Esophagus squamous epithelium (tissue), 5 donors: Measurements from ENCODE around the gene DNMT3B. TPM values are rescaled to one million over a fixed set of nuclear protein-coding genes. Genes with fewer than 3 reads are reported as not detected.

Source experiments
- DNase-seq: peaks from one replicate; lab custom pipeline; 2025; lab: John Stamatoyannopoulos, UW
- H3K27ac ChIP-seq, 4 donors: fragments of 200-600 bp; sonication (generic); one replicate each; pipeline ENCODE4 v1.5.1; 2016 to 2019; ENCODE audit warnings: mild to moderate bottlenecking in 1 of 4
- H3K27me3 ChIP-seq, 4 donors: fragments of 200-600 bp; sonication (generic); 1 replicate in 3 of 4; 2 replicates in 1 of 4; pipeline versions ENCODE4 v1.5.1 to v1.6.0; 2017 to 2021; ENCODE audit warnings: antibody characterized with exemption in 1 of 4
- H3K36me3 ChIP-seq, 3 donors: fragments of 200-600 bp; sonication (generic); one replicate each; pipeline ENCODE4 v1.5.1; 2016 to 2019
- H3K4me1 ChIP-seq, 3 donors: fragments of 200-600 bp; sonication (generic); one replicate each; pipeline ENCODE4 v1.5.1; 2017 to 2019
- H3K4me3 ChIP-seq, 4 donors: fragments of 200-600 bp; sonication (generic); 1 replicate in 3 of 4; 2 replicates in 1 of 4; pipeline ENCODE4 v1.5.1; 2016 to 2019; ENCODE audit warnings: mild to moderate bottlenecking in 2 of 4, moderate library complexity in 1 of 4
- H3K9me3 ChIP-seq, 3 donors: fragments of 200-600 bp; sonication (generic); one replicate each; pipeline ENCODE4 v1.5.1; 2016 to 2019
- CTCF ChIP-seq, 6 experiments: fragments of 450-650 bp in 4 of 6; fragments of 200-600 bp in 2 of 6; sonication (generic) in 2 of 6; IDR thresholded peaks; one replicate each; pipeline ENCODE4 v1.5.1; 2016 to 2019; ENCODE audit warnings: antibody characterized with exemption in 6 of 6, mild to moderate bottlenecking in 4 of 6, moderate library complexity in 4 of 6
- POLR2A ChIP-seq, 4 donors: fragments of 450-650 bp; IDR thresholded peaks; one replicate each; pipeline ENCODE4 v1.6.1; 2017; ENCODE audit warnings: antibody characterized with exemption in 4 of 4, mild to moderate bottlenecking in 4 of 4, moderate library complexity in 3 of 4
- WGBS, 2 donors: methylation state at CpG; one replicate each; pipeline ENCODE4 v1.1.5; 2018; 5-methylcytosine and 5-hydroxymethylcytosine counted together
- intact Hi-C: fragments of 100-400 bp; cut with DNase I; formaldehyde crosslinking; loops from one replicate; pipeline ENCODE4 v1.15.0; 2022
- total RNA-seq, 4 donors: library from RNA; depleted of rRNA; stranded (reverse); fragments of >200 nt; gene quantifications; one replicate each; pipeline ENCODE4 v1.1.0, GENCODE V29; 2016
- donor health status: DM: yes; HTN: yes; CAD: no.

DNMT3B gene
- total RNA-seq, 4 donors from 2014 or later: 0.44 to 2.2 (median 0.72) TPM

- H3K4me3 ChIP-seq: no peak overlapping the region
- no peak overlapping the region for H3K27ac ChIP-seq
- H3K9me3 ChIP-seq: no peaks in the 10 kb centered on the region
- intact Hi-C loops: no loop called here
- H3K4me1 ChIP-seq: no peaks in the 10 kb centered on the region
- no peaks in the 10 kb centered on the region for H3K27me3 ChIP-seq
- no peak for DNase-seq
- peaks cover 5 to 92% (median 6%) of the 10 kb centered on the region in 3 donors for H3K36me3 ChIP-seq
- TF ChIP-seq CTCF (IDR thresholded peaks at IDR 0.05): no peak
- no peak for TF ChIP-seq POLR2A (IDR thresholded peaks at IDR 0.05)
- WGBS, 2 donors: 86 to 87% methylated on average over 6 of the region's 6 CpGs
These were observed 86.7 kb downstream of the DNMT3B start for GRCh38 chr20:32848846-32849245.

DNA sequence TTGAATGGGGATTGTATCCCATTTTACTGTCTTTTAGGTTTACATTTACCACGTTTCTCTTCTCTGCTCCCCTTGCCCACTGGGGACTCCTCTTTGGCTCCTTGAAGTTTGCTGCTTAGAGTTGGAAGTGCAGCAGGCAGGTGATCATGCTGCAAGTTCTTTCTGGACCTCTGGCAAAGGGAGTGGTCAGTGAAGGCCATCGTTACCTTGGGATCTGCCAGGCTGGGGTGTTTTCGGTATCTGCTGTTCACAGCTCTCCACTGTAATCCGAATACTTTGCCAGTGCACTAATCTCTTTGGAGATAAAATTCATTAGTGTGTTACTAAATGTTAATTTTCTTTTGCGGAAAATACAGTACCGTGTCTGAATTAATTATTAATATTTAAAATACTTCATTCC, 87.4 kb downstream of the DNMT3B start:
- Histone ChIP-seq H3K4me1 (no peaks in the 10 kb centered on the region), H3K36me3 (peaks cover 5 to 92% (median 6%) of the 10 kb centered on the region in 3 donors), H3K27me3 (no peaks in the 10 kb centered on the region), H3K9me3 (no peaks in the 10 kb centered on the region), H3K27ac (no peak overlapping the region), H3K4me3 (no peak overlapping the region)
- TF ChIP-seq CTCF (IDR thresholded peaks at IDR 0.05) (no peak), POLR2A (IDR thresholded peaks at IDR 0.05) (no peak)
- 94 to 95% methylated on average over 6 of the region's 6 CpGs for WGBS, 2 donors
- no peak for DNase-seq
- intact Hi-C loops: no loop called here

DNA sequence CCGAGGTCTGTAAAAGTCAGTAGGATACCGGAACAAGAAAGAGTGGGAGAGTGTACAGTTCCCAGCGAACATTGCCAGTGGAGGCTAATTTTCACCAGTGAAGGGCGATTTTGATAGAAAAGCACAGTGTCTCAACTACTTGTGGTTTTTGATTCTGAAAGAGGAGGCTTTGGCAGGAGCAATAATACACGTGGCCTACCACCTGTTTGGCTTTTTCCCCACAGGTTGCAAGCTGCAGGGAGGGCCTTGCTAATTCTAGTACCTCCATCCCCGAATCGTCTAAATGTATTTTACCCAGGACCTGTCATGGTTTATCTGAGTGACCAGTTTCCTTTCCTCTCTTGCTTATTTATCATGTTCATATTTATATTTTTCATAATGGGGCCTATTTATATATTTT, 93.2 kb downstream of the DNMT3B start:
- DNase-seq: no peak
- H3K27ac ChIP-seq: no peak overlapping the region
- H3K36me3 ChIP-seq: peaks cover 0 to 74% (median 6%) of the 10 kb centered on the region in 3 donors
- TF ChIP-seq POLR2A (IDR thresholded peaks at IDR 0.05) (no peak), CTCF (IDR thresholded peaks at IDR 0.05) (no peak)
- no peaks in the 10 kb centered on the region for H3K27me3 ChIP-seq
- WGBS, 2 donors: 77 to 79% methylated on average over 7 of the region's 7 CpGs
- intact Hi-C loops: no loop called here
- H3K9me3 ChIP-seq: no peaks in the 10 kb centered on the region
- no peaks in the 10 kb centered on the region for H3K4me1 ChIP-seq
- H3K4me3 ChIP-seq: no peak overlapping the region

DNA sequence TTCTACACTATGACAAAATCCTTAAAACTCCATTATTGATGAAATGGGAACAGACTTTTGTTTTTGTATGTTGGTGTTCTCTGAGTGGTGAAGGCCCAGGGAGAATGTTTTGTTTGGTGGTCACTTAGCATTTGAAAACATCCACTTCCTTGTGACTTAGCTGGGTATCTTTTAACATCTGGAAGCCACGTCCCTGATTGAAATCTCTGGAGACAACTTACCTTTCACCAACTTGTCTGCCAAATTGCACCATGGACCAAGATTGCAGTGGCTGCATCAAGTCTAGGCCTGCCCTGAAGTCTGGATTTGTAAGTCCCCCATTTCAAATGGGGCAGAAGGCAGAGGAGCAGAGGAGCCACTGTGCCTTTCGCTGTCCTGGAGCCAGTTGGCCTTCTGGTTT, 96.0 kb downstream of the DNMT3B start:
- H3K36me3 ChIP-seq: peaks cover 0 to 50% (median 6%) of the 10 kb centered on the region in 3 donors
- no peaks in the 10 kb centered on the region for H3K4me1 ChIP-seq
- no peaks in the 10 kb centered on the region for H3K9me3 ChIP-seq
- TF ChIP-seq CTCF (IDR thresholded peaks at IDR 0.05) (no peak), POLR2A (IDR thresholded peaks at IDR 0.05) (no peak)
- 47 to 59% methylated on average over 2 of the region's 2 CpGs for WGBS, 2 donors
- no peak overlapping the region for H3K4me3 ChIP-seq
- H3K27ac ChIP-seq: no peak overlapping the region
- intact Hi-C loops: no loop called here
- no peaks in the 10 kb centered on the region for H3K27me3 ChIP-seq
- DNase-seq: no peak

Other genes with a start within 250 kb of the DNMT3B start
- 1 to 10 TPM; 1.5 to 5.1 (median 3.0) TPM for gene NOL4L, start 177.1 kb upstream of the DNMT3B start, total RNA-seq
- gene C20orf203, start 88.4 kb upstream of the DNMT3B start, total RNA-seq: not detected
- gene COMMD7, start 18.9 kb upstream of the DNMT3B start, total RNA-seq: 10 to 100 TPM in 2 of 4 donors, 1 to 10 TPM in 2; 9.8 to 22.5 (median 10.2) TPM
- gene MAPRE1, start 57.6 kb downstream of the DNMT3B start, total RNA-seq: 10 to 100 TPM; 50.8 to 76.5 (median 73.7) TPM
- gene EFCAB8, start 96.5 kb downstream of the DNMT3B start, total RNA-seq: under 1 TPM in 1 of 4 donors, not detected in 3; 0.38 TPM
- not detected for gene SUN5, start 242.0 kb downstream of the DNMT3B start, total RNA-seq
- 10 to 100 TPM in 1 of 4 donors, 1 to 10 TPM in 1, under 1 TPM in 1, not detected in 1; 0.19 to 93.5 (median 1.6) TPM for gene BPIFB2, start 245.3 kb downstream of the DNMT3B start, total RNA-seq